ENCODE measurements around the gene PDIA5. TPM values are rescaled to one million over a fixed set of nuclear protein-coding genes. Genes with fewer than 3 reads are reported as not detected.

The PDIA5 gene
- total RNA-seq, 2 experiments from 2014 or later: 17.8 to 23.2 TPM

DNA sequence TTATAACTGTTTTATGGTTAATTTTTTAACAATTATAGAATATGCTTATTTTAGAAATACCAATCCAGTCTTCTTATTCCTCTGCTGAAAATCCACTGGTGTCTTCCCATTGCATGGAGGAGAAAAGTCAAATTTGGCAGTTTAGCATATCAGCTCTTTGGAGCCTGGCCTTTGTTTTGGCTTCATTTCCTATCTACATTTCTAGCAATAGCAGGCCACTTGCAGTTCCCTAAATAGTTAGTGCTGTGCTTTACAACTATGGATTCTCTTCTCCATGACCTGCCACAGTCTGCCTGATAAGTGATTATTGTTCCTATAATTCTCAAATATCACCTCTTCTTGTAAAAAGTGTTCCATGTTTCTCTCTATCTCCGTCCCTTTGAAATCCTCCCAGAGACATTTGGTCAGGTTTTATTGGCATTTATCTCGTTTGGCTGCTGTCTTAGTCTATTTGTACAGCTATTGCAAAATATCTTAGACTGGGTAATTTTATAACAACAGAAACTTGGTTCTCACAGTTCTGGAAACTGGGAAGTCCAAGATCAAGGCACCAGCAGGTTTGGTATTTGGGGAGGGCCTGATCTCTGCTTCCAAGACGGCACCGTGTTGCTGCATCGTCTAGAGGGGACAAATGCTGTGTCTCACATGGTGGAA, 126.8 kb downstream of the PDIA5 start:
- H3K4me3 Mint-ChIP-seq: no peak overlapping the region
- H3K4me1 Mint-ChIP-seq: no peaks in the 10 kb centered on the region
- no peak for DNase-seq
- H3K9me3 Mint-ChIP-seq: peaks cover 2% of the 10 kb centered on the region
- no peaks in the 10 kb centered on the region for H3K36me3 Mint-ChIP-seq
- H3K27ac Mint-ChIP-seq: no peak overlapping the region
- no peaks in the 10 kb centered on the region for H3K27me3 Mint-ChIP-seq

DNA sequence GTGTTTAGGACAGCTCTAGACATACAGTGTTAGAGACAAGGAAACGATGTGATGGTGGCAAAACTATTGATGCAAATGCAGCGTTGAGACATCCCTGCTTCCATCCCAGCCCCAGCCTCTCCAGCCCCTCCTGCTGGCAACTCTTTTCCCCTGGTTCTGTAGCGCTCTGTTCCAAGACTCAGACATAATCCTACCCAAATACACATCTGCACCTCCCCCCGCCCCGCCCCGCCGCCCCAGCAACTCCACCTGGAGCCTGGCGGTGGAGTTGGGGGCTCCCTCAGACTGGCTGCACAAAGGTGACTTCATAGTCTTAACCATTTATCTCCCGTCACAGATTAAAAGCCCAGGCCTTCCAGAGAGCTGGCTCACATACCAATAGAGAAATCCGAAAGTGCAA, 127.7 kb downstream of the PDIA5 start:
- no peaks in the 10 kb centered on the region for H3K27me3 Mint-ChIP-seq
- no peaks in the 10 kb centered on the region for H3K36me3 Mint-ChIP-seq
- H3K4me1 Mint-ChIP-seq: no peaks in the 10 kb centered on the region
- no peak for DNase-seq
- no peak overlapping the region for H3K4me3 Mint-ChIP-seq
- no peak overlapping the region for H3K27ac Mint-ChIP-seq
- H3K9me3 Mint-ChIP-seq: peaks cover 2% of the 10 kb centered on the region

DNA sequence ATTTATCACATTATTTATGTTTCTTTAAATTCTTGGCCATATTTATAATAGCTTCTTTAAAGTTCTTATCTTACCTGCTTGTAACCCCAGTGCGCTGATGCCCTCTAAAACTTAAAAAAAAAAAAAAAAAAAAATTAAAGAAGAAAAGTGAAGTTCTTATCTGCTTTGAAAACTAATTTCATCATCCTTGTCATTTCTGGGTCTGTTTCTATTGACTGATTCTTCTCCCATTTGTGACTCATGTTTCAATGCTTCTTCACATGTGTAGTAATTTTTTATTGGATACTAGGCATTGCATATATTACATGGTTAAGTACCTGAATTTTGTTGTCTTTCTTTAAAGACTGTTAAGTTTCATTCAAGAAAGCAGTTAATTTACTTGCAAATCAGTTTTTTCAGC, 131.5 kb downstream of the PDIA5 start:
- Mint-ChIP-seq H3K9me3 (peaks cover 4% of the 10 kb centered on the region), H3K27ac (no peak overlapping the region), H3K27me3 (no peaks in the 10 kb centered on the region), H3K4me1 (peaks cover 14% of the 10 kb centered on the region), H3K4me3 (no peak overlapping the region), H3K36me3 (peaks cover 2% of the 10 kb centered on the region)
- DNase-seq: no peak

DNA sequence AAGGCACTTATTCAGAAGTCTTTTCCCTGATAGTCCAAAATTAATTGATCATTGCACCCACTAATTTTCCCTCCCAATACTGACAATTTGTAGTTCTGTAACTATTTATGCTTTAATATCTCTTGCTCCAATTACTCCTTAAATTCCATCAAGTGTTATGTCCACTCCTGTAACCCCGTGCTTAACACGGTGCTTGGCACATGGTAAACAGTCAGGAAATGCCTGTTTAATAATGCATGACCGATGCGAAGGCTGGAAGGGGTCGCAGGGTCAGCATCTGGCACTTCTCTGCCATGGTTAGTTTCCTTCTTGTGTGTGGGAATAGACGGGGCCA, 134.4 kb downstream of the PDIA5 start:
- Mint-ChIP-seq H3K4me1 (peaks cover 23% of the 10 kb centered on the region), H3K27ac (peak overlapping the region; percentile 94), H3K4me3 (peak overlapping the region; percentile 87), H3K9me3 (peaks cover 4% of the 10 kb centered on the region), H3K27me3 (no peaks in the 10 kb centered on the region), H3K36me3 (peaks cover 2% of the 10 kb centered on the region)
- DNase-seq: no peak

DNA sequence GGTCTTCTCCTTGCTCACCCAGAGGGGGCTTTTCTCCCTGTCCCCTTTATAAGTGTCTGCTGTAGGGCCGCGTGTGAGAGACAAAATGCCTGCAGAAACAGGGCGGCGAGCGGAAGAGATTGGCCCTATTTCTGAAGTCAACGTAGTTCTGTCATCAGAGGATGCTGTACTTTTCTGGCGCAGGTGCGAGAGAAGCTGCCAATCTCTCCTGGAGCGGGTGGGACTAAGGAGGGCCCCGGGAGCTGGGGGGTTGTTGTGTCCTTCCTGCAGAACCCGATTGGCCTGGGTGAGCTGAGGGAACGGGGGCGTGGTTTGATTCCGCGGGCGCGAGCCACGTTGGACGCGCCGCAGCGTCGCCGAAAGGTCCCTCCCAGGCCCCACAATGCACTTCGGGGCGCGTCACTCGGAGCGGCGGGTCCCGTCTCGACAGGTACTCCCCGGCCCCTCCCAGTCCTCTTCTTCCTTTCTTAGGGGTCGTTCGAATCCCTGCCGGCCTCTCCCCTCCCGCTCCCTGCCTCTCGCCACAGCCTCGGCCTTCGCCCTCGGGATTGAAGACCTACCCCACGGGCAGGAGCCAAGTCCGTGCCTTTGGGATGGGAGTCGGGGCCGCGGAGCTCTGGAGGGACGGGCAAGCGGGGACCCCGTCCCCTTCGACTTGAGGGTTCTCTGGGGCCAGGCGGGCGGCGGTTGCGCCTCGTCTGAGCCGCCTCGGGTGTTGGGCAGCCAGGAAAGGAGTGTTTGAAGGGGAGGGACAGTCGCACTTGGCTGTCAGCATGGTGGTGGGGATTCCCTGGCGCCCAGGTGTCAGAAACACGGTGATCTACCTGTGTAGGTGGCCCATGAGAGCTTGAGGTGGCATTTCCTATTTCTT, 135.0 kb downstream of the PDIA5 start, which contains the start of gene SEC22A:
TSS of gene SEC22A (plus strand) at position 387 of the 871 bp plus-strand sequence. CDS start 7,275 bp downstream, outside the sequence.
- peaks cover 4% of the 10 kb centered on the region for H3K9me3 Mint-ChIP-seq
- H3K36me3 Mint-ChIP-seq: peaks cover 2% of the 10 kb centered on the region
- peak within 1 kb of the TSS; percentile 87 for H3K4me3 Mint-ChIP-seq
- H3K27me3 Mint-ChIP-seq: no peaks in the 10 kb centered on the region
- peak; percentile 97 for DNase-seq
- H3K27ac Mint-ChIP-seq: peak within 1 kb of the TSS; percentile 94
- H3K4me1 Mint-ChIP-seq: peaks cover 26% of the 10 kb centered on the region

DNA sequence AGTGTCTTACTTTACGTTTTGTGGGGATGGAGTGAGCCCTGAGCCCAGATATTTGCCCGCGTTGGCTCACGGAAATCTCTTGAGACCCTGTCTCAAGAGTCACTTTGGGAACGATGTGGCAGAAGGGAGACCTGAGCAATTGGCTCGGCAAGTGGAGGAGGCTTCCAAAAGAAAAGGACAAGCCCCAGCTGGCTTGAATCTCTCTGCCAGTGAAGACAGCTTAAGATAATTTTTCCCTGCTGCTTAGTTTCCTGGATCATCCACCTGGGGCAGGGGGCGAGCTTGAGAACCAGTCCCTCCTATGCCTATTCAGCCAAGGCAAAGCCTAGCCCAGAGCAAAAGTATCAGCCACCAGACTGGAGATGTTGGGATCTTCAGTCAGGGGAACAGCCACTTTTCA, 135.6 kb downstream of the PDIA5 start:
- DNase-seq: no peak
- Mint-ChIP-seq H3K27ac (peak overlapping the region; percentile 94), H3K36me3 (peaks cover 3% of the 10 kb centered on the region), H3K27me3 (no peaks in the 10 kb centered on the region), H3K4me1 (peaks cover 27% of the 10 kb centered on the region), H3K4me3 (peak overlapping the region; percentile 87), H3K9me3 (peaks cover 4% of the 10 kb centered on the region)

Other genes with a start within 250 kb of the PDIA5 start
- not detected for gene SEMA5B, start 39.3 kb upstream of the PDIA5 start, total RNA-seq
- gene SEC22A, start 134.9 kb downstream of the PDIA5 start, total RNA-seq: 10 to 100 TPM; 13.7 to 17.8 TPM